ENCODE measurements around the gene IQCB1.
"Not testable (repeated sequence)": the region's sequence is repeated elsewhere in the genome, so short reads cannot be mapped to it uniquely, and the experiment has no call there.

The IQCB1 gene

DNA sequence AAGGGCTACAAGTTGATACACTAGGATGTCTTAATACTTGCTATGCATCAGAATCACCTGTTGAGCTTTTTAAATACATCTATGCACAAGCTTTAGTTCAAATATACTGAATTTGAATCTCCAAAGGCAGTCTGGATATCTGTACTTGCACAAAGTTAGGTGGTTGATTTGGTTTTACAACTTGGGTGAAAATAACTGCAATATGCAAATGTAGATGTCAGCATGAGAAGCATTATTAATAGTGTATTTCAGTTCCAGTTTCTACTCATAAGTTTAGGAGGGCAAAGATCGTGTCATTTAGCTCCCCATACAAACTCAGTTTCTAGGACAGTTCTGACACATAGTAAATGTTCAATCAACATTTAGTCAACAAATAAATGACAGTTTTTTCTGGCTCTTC, 25.6 kb downstream of the IQCB1 start:
- no peak for DNase-seq (ENCODE audit: low spot score)

- DNase-seq (ENCODE audit: low spot score) = no peak
These were observed 31.0 kb downstream of the IQCB1 start for GRCh38 chr3:121803771-121804320.

DNA sequence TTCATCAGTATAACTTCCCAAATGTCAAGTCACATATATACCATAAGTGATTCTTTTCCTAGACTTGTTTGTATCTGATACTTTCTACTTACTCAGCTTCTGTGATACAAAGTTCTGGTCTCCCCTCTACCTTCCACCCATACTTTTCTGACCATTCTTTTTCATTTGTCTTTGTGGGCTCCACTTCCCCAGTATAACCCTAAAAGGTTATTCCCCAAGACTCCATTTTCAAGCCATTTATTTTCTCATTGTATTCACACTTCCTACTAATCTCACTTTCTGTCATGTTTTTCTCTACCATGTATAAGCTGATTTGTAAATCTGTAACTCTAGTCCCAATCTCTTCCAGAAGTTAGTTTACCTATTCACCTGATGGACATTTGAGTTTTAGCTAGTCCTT, 34.0 kb downstream of the IQCB1 start:
- DNase-seq (ENCODE audit: low spot score) = no peak

DNA sequence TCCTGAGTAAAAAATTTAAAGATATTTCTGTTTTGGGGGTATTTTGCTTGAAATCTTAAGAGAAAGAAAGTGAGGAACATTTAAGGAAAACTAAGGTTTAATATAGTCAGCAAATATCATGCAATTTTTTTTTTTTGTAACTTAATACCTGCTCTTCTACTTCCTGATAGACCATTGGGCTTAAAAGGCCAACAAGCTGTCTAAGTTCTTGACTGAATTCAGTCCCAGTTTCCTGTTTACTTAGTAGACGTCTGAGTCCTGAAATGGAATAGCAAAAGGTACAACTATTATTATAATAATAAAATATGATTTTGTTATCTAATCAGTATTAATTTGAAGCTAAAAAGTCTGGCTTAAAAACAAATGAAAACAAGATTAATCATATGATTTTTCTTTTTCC, 37.9 kb downstream of the IQCB1 start:
- no peak for DNase-seq (ENCODE audit: low spot score)

DNA sequence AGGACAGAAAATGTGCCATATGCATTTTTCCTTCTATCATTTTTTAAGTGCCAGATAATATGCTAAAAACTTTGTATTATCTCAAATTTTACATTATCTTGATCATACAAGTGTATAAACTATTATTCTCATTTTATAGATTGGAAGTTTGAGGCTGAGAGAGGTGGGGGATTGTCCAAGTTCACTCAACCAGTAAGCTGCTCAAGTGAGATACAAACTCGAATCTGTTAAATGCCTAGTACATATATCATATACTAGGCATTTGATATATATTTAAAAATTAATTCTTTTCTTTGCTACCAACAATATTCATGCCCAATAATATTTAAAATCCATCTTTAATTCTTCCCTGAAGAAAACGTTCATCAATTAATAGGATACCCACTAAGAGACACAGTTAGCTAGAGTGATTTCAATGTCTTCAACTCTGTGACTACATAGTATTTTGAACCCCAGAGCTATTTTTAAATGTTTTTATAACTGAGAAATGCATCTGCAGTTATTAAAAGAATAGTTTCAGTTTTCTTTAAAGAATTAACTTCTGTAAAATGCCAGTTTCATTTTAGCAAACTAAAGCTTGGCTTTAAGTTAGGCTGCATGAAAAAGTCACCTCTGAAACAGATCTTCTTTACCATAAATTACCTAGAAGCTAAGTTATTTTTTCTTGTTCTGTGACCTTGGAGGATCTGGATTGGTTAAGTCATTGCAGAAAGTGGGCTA, 40.4 kb downstream of the IQCB1 start:
- no peak for DNase-seq (ENCODE audit: low spot score)

GRCh38 chr3:121793078-121793477, 41.8 kb downstream of the IQCB1 start:
- no peak for DNase-seq (ENCODE audit: low spot score)

- no peak for DNase-seq (ENCODE audit: low spot score)
These were observed 48.4 kb downstream of the IQCB1 start for GRCh38 chr3:121786485-121786884.

DNA sequence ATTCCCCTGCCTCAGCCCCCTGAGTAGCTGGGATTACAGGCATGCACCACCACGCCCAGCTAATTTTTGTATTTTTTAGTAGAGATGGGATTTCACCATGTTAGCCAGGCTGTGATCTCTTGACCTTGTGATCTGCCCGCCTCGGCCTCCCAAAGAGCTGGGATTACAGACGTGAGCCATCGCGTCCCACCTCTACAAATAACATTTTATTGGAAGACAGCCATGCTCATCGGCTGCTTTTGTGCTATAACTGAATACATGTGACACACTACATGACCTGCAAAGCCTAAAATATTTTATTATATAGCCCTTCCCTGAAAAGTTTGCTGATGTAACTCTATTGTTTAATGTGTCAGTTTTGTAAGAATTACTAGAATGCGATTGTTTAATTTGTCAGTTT, 52.1 kb downstream of the IQCB1 start:
- DNase-seq (ENCODE audit: low spot score) = not testable (repeated sequence)

- DNase-seq (ENCODE audit: low spot score) = no peak
These were observed 53.2 kb downstream of the IQCB1 start for GRCh38 chr3:121781611-121782010.

DNA sequence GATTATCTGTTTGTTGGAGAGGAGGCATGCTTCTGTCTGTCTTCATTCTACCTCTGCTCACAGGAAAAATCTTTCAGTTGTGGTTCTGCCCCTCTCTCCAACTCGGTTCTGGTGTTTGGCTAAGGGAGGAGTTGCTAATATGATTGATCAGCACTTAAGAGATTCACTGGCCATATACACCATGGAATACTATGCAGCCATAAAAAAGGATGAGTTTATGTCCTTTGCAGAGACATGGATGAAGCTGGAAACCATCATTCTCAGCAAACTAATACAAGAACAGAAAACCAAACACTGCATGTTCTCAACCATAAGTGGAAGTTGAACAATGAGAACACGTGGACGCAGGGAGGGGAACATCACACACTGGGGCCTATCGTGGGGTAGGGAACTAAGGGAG, 59.8 kb downstream of the IQCB1 start:
- DNase-seq (ENCODE audit: low spot score) = not testable (repeated sequence)

DNA sequence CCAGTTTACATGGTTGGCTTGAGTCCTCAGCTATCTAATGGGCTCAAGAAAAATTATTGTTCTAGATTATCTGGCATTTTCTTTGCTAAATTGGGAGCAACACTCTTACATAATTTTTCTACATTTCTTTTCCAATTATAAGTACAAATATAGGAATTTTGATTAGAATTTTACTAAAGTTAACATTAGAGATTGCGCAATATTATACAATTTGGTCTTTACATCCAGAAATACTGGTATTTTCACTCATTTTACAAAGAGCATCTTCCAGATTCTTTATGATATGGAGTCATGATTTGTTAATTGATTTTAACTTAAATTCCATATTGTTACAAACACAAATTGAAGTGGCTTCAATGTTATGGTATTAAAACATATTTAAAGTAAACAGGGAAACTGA, 65.6 kb downstream of the IQCB1 start:
- DNase-seq (ENCODE audit: low spot score) = no peak

DNA sequence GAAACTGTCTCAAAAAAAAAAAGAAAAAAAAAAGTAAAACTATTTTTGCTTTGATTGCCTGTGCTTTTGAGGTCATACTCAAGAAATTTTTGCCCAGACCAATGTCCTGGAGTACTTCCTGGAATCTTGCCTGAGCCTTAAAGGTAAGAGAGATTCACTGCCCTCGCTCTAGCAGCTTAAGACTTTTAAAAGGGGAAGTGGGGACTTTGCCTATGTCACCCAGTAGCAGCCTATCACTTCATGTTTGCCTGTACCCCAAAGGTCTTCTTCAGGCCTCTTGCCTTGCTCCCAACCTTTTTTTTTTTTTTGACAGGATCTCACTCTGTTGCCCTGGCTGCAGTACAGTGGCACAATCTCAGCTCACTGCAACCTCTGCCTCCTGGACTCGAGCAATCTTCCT, 66.4 kb downstream of the IQCB1 start:
- DNase-seq (ENCODE audit: low spot score) = no peak

DNA sequence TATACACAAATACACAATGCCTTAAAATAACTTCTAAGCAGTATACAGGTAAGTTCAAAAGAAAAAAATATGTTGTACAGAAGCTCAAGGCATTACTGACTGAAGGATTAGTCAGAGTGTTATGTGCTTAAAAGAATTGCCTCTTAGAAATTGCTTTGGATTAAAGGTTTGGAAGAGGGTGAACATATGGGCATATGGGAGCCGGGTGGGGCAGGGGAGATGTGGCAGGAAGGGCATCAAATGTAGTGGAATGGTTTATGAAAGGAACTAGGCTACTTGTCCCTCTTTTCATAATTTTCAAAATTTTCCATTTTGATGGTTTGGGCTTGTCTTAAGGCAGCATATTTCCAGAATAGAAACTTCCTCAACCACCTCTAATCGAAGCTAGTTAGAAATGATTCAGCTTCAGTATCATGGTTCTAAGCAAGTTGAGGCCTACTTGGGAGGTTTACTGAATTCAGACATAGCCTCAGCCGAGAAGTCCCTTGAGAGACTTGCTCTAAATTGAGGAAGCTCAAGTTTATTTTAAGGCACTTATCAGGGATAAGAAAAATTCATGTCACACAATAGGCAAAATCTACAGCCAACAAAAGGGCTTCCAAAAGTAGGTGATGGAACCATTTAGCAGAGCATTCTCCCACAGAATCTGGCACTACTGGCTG, 75.2 kb downstream of the IQCB1 start:
- no peak for DNase-seq (ENCODE audit: low spot score)

DNA sequence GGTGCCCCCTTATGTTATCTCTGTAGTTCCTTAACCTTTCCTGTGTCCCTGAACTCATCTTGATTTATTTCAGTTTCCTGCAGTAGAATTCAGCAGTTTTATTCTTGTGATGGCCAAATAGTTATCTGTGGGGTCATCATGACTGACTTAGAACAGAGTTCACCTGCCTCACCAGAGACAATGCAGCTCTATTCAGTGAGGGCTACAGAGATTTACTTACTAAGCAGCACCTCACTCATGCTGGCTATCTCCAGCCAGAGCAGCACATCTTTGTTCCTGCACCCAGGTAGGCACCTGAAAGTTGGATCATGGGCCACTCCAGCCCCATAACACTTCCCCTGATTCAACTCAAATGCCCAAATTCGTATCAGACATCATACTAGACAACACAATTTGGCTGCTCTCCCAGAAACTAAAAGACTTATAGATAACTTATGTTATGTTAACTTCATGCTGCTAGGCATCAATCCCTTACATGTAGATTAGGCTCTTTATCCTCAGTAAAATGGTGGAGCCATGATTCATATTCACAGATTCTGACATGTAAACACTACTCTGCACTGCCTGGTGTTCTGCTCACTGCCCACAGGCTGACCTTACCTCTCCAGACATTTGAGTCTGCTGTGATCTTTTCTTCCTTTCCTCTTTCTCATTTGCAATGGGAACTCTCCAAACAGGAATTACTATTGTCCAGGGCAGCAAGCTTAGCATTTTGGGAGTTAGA, 76.0 kb downstream of the IQCB1 start:
- no peak for DNase-seq (ENCODE audit: low spot score)

- no peak for DNase-seq (ENCODE audit: low spot score)
These were observed 76.9 kb downstream of the IQCB1 start for GRCh38 chr3:121757812-121758545.

GRCh38 chr3:121757087-121757811, 77.6 kb downstream of the IQCB1 start:
- no peak for DNase-seq (ENCODE audit: low spot score)

- DNase-seq (ENCODE audit: low spot score) = no peak
These were observed 82.1 kb downstream of the IQCB1 start for GRCh38 chr3:121752772-121753171.

- DNase-seq (ENCODE audit: low spot score) = no peak
These were observed 82.6 kb downstream of the IQCB1 start for GRCh38 chr3:121752261-121752660.

- no peak for DNase-seq (ENCODE audit: low spot score)
These were observed 84.8 kb downstream of the IQCB1 start for GRCh38 chr3:121750087-121750415.

- DNase-seq (ENCODE audit: low spot score) = peak; percentile 96
These were observed 85.4 kb downstream of the IQCB1 start, which contains the start of gene GOLGB1 for GRCh38 chr3:121749276-121750086. GOLGB1 (minus strand) TSS chr3:121749741; CDS start chr3:121730971, 18,770 bp downstream.
